HG03064 (cell line): ENCODE measurements around the gene HOXB3.

ENCODE experiments used
- ATAC-seq: cut with Tn5 transposase; IDR thresholded peaks from one replicate; pipeline ENCODE4 v1.9.1; 2021; ENCODE audit warnings: low read depth; ENCODE audit not compliant: unreplicated experiment

HOXB3 gene

GRCh38 chr17:48613862-48614694 lies 24.0 kb upstream of the HOXB3 start:
- no peak for ATAC-seq

- ATAC-seq: no peak
Measured at GRCh38 chr17:48612854-48613691, 23.0 kb upstream of the HOXB3 start.

- ATAC-seq: no peak
Measured at GRCh38 chr17:48612456-48612853, 22.4 kb upstream of the HOXB3 start.

GRCh38 chr17:48611681-48612455 lies 21.8 kb upstream of the HOXB3 start:
- ATAC-seq: no peak

GRCh38 chr17:48611213-48611612 lies 21.2 kb upstream of the HOXB3 start:
- no peak for ATAC-seq

- no peak for ATAC-seq
Measured at GRCh38 chr17:48610282-48611211, 20.5 kb upstream of the HOXB3 start, which contains the start of gene HOXB7. HOXB7 (minus strand) TSS chr17:48611017; CDS start chr17:48610918, 99 bp downstream.

- ATAC-seq: no peak
Measured at GRCh38 chr17:48609759-48610281, 19.8 kb upstream of the HOXB3 start.

GRCh38 chr17:48609033-48609432 lies 19.0 kb upstream of the HOXB3 start:
- ATAC-seq: no peak

GRCh38 chr17:48608494-48608834 lies 18.4 kb upstream of the HOXB3 start:
- no peak for ATAC-seq

GRCh38 chr17:48606892-48607614 lies 17.0 kb upstream of the HOXB3 start:
- no peak for ATAC-seq

GRCh38 chr17:48605991-48606891 lies 16.2 kb upstream of the HOXB3 start:
- no peak for ATAC-seq

GRCh38 chr17:48605409-48605919 lies 15.4 kb upstream of the HOXB3 start:
- ATAC-seq: no peak

GRCh38 chr17:48604770-48605329 lies 14.8 kb upstream of the HOXB3 start, which contains the start of gene HOXB6:
HOXB6 (minus strand) TSS chr17:48604986; CDS start chr17:48598150, 6,836 bp downstream.
- ATAC-seq: no peak

GRCh38 chr17:48603959-48604769 lies 14.1 kb upstream of the HOXB3 start:
- ATAC-seq: no peak

GRCh38 chr17:48601539-48602425 lies 11.7 kb upstream of the HOXB3 start:
- no peak for ATAC-seq

GRCh38 chr17:48601207-48601538 lies 11.1 kb upstream of the HOXB3 start:
- no peak for ATAC-seq
